ENCODE results near the gene HNRNPH1.

DNA sequence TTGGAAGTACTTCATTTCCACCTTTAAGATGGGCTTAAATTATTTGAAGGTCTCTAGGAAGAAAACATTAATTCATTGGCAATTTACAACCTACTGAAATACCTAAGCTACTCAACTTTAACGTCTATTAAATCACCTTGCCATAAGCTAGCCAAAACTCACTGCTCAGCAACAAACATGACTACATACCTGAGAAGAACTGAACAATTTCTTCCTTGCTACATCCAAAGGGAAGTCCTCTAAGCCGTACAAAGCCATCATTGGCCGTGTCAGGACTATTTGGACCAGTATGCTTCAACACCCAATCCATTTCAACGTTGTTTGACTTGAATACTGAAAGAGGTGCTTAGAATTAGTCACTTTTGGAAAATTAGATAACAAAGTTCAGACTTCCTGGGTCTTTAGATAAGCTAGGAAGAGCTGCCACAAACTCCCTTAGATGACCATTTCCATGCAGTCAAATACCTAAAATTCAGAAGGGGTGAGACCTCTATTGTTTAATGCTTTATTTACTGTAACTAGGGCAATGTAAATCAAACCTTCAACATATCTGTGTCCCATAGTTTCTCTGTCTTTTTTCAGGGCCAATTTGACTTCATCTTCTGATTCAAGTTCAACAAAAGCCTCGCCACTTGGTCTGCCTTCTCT is 2.6 kb downstream of the HNRNPH1 start:
- TF ChIP-seq GATA1 (IDR thresholded peaks at IDR 0.05; ENCODE audit: low read depth, low read length): no peak
- peak; percentile 28 for TF ChIP-seq POLR2A (IDR thresholded peaks at IDR 0.05; ENCODE audit: low read length)

Data from erythroblast (primary cell).